PC-9 (cell line): Measurements from ENCODE around the gene BTAF1.

Experiments used
- CTCF ChIP-seq: fragments of 200-600 bp; sonication (generic); conservative IDR thresholded peaks from 2 replicates; pipeline ENCODE4 v1.6.1; 2017; ENCODE audit warnings: mixed run types, antibody characterized with exemption, mild to moderate bottlenecking, moderate library complexity
- EZH2 ChIP-seq: fragments of 200-600 bp; sonication (generic); IDR thresholded peaks from 2 replicates; pipeline ENCODE4 v1.8.0; 2017; ENCODE audit warnings: antibody characterized with exemption, low read depth

DNA sequence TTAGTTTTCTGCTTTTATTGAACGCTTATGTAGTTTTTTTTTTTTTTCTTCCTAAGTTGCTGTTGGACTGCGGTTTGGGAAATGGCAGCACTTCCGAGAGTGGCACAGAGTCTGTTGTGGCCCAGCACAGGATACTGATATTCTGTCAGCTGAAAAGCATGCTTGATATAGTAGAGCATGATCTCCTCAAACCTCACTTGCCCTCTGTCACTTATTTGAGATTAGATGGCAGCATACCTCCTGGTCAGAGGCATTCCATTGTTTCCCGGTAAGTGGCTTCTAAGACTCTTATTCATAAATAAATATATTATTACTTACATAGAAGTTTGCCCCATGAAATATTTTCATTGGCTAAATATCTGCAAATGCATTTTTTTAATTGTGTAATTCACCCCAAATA is 101.1 kb downstream of the BTAF1 start:
- no peak for TF ChIP-seq CTCF
- TF ChIP-seq EZH2: no peak
